GM23338 (cell line): ENCODE data around the gene VCX2. TPM values are rescaled to one million over a fixed set of nuclear protein-coding genes. Genes with fewer than 3 reads are reported as not detected.

Experiments
- ATAC-seq: fragments of 200-7000 bp; cut with Tn5 transposase; 3 replicates; pipeline ENCODE4 v1.9.1; 2020
- DNase-seq: peaks from one replicate; pipeline ENCODE4 v3.0.0-alpha.2; 2015; ENCODE audit warnings: low spot score
- H2AFZ ChIP-seq: fragments of 200-600 bp; sonication (generic); 2 replicates; pipeline ENCODE4 v1.8.0; 2016; ENCODE audit warnings: antibody characterized with exemption, mild to moderate bottlenecking, moderate library complexity
- H3F3A ChIP-seq: fragments of 200-600 bp; sonication (generic); replicated peaks from 2 replicates; pipeline ENCODE4 v1.8.0; 2017; ENCODE audit warnings: antibody characterized with exemption, mixed run types, low read depth
- H3K27ac ChIP-seq: fragments of 200-600 bp; sonication (generic); 2 replicates; pipeline ENCODE4 v1.6.1; 2016; ENCODE audit warnings: low read depth
- H3K27me3 ChIP-seq: fragments of 200-600 bp; sonication (generic); 2 replicates; pipeline ENCODE4 v1.8.0; 2016; ENCODE audit warnings: mild to moderate bottlenecking, mixed run types, moderate library complexity; ENCODE audit not compliant: insufficient read depth
- H3K36me3 ChIP-seq: fragments of 200-600 bp; sonication (generic); 2 replicates; pipeline ENCODE4 v1.8.0; 2016; ENCODE audit warnings: mild to moderate bottlenecking; ENCODE audit not compliant: insufficient read depth
- H3K4me1 ChIP-seq: fragments of 200-600 bp; sonication (generic); 2 replicates; pipeline ENCODE4 v1.8.0; 2016; ENCODE audit warnings: mild to moderate bottlenecking, moderate library complexity; ENCODE audit not compliant: insufficient read depth
- H3K4me2 ChIP-seq: fragments of 200-600 bp; sonication (generic); 2 replicates; pipeline ENCODE4 v1.7.1; 2017; ENCODE audit warnings: mixed run types
- H3K4me3 ChIP-seq: fragments of 200-600 bp; sonication (generic); 2 replicates; pipeline ENCODE4 v1.6.1; 2016; ENCODE audit warnings: mixed run types
- H3K79me2 ChIP-seq: fragments of 200-600 bp; sonication (generic); replicated peaks from 2 replicates; pipeline ENCODE4 v1.8.0; 2017; ENCODE audit warnings: mild to moderate bottlenecking; ENCODE audit not compliant: insufficient read depth
- H3K9me2 ChIP-seq: fragments of 200-600 bp; sonication (generic); 2 replicates; pipeline ENCODE4 v1.8.0; 2017; ENCODE audit not compliant: insufficient read depth
- H4K20me1 ChIP-seq: fragments of 200-600 bp; sonication (generic); replicated peaks from 2 replicates; pipeline ENCODE4 v1.8.0; 2017; ENCODE audit warnings: mild to moderate bottlenecking; ENCODE audit not compliant: insufficient read depth
- H3K27ac Mint-ChIP-seq: 2 replicates; pipeline ENCODE4 v1.8.0; 2020; ENCODE audit warnings: inconsistent platforms, mild to moderate bottlenecking, moderate library complexity, mixed read lengths
- H3K27me3 Mint-ChIP-seq: 3 replicates; pipeline ENCODE4 v1.8.0; 2022; ENCODE audit warnings: low read depth, mild to moderate bottlenecking, moderate library complexity, mixed read lengths, inconsistent platforms; ENCODE audit not compliant: insufficient read depth, poor library complexity
- H3K36me3 Mint-ChIP-seq: 3 replicates; pipeline ENCODE4 v1.8.0; 2021; ENCODE audit warnings: low read depth, mild to moderate bottlenecking, inconsistent platforms, moderate library complexity, mixed read lengths
- H3K4me1 Mint-ChIP-seq: 3 replicates; pipeline ENCODE4 v1.8.0; 2020; ENCODE audit warnings: mild to moderate bottlenecking, inconsistent platforms, mixed read lengths
- H3K4me3 Mint-ChIP-seq: 3 replicates; pipeline ENCODE4 v1.8.0; 2021; ENCODE audit warnings: moderate library complexity, mild to moderate bottlenecking, inconsistent platforms, mixed read lengths
- H3K9me3 Mint-ChIP-seq: 3 replicates; pipeline ENCODE4 v1.8.0; 2020; ENCODE audit warnings: moderate library complexity, mild to moderate bottlenecking, inconsistent platforms, mixed read lengths
- CREB1 ChIP-seq: fragments of 250-450 bp; sonication (Bioruptor Pico); IDR thresholded peaks from 2 replicates; pipeline ENCODE4 v1.5.0; 2020; ENCODE audit warnings: low read depth, mild to moderate bottlenecking, moderate library complexity
- CTCF ChIP-seq, 2 experiments: fragments of 200-600 bp in 1 of 2; sonication (generic) in 1 of 2; conservative IDR thresholded peaks; 2 replicates each; pipeline versions ENCODE4 v1.5.1 to v1.6.1; 2016 to 2017; ENCODE audit warnings: antibody characterized with exemption in 2 of 2, low read depth in 2 of 2, mild to moderate bottlenecking in 2 of 2, moderate library complexity in 1 of 2
- ETS1 ChIP-seq: IDR thresholded peaks from 2 replicates; pipeline ENCODE4 v1.6.1; 2016; ENCODE audit warnings: antibody characterized with exemption
- EZH2 ChIP-seq: fragments of 200-600 bp; sonication (generic); IDR thresholded peaks from one replicate; pipeline ENCODE4 v1.8.0; 2017; ENCODE audit warnings: antibody characterized with exemption, mild to moderate bottlenecking, low read depth; ENCODE audit not compliant: unreplicated experiment
- EZH2phosphoT487 ChIP-seq: fragments of 200-600 bp; sonication (generic); IDR thresholded peaks from one replicate; pipeline ENCODE4 v1.8.1; 2018; ENCODE audit warnings: antibody characterized with exemption; ENCODE audit not compliant: unreplicated experiment
- JUNB ChIP-seq: IDR thresholded peaks from one replicate; pipeline ENCODE4 v1.6.1; 2016; ENCODE audit warnings: antibody characterized with exemption; ENCODE audit not compliant: unreplicated experiment
- NANOG ChIP-seq: IDR thresholded peaks from 2 replicates; pipeline ENCODE4 v1.6.1; 2016; ENCODE audit warnings: antibody characterized with exemption, borderline replicate concordance
- POLR2AphosphoS5 ChIP-seq: IDR thresholded peaks from 2 replicates; pipeline ENCODE4 v1.6.1; 2016; ENCODE audit warnings: antibody characterized with exemption, low read depth
- STAT1 ChIP-seq: IDR thresholded peaks from one replicate; pipeline ENCODE4 v1.6.1; 2016; ENCODE audit warnings: antibody characterized with exemption; ENCODE audit not compliant: unreplicated experiment
- ZNF114 ChIP-seq: fragments of 250-450 bp; sonication (Bioruptor Pico); IDR thresholded peaks from 2 replicates; pipeline ENCODE4 v1.5.0; 2020; ENCODE audit warnings: mild to moderate bottlenecking, moderate library complexity
- ZNF331 ChIP-seq: fragments of 250-450 bp; sonication (Bioruptor Pico); IDR thresholded peaks from 2 replicates; pipeline ENCODE4 v1.5.0; 2020; ENCODE audit warnings: low read depth, mild to moderate bottlenecking, moderate library complexity
- ZNF462 ChIP-seq: fragments of 250-450 bp; sonication (Bioruptor Pico); IDR thresholded peaks from 2 replicates; pipeline ENCODE4 v1.5.0; 2020; ENCODE audit warnings: mild to moderate bottlenecking, moderate library complexity
- polyA plus RNA-seq: library from polyadenylated mRNA; unstranded; fragments of >200 nt; fragmentation: Nextera tagmentation; extraction: Ambion mirVana; gene quantifications from 2 replicates; pipeline ENCODE4 v1.2.1, GENCODE V29; 2016
- total RNA-seq: library from RNA; depleted of rRNA; stranded (reverse); fragments of >200 nt; shearing (Covaris generic); gene quantifications from 2 replicates; pipeline ENCODE4 v1.2.3, GENCODE V29; 2014
- TF ChIP-seq, protein P1 (sequence below): IDR thresholded peaks from one replicate; pipeline ENCODE4 v1.6.1; 2018; ENCODE audit warnings: antibody characterized with exemption; ENCODE audit not compliant: unreplicated experiment

The VCX2 gene
- total and polyA plus RNA-seq, 2 experiments from 2014 or later = not detected

- Histone ChIP-seq H3K4me3 (no peak overlapping the region), H3F3A (no peaks in the 10 kb centered on the region), H3K27ac (no peak overlapping the region), H3K4me2 (no peak overlapping the region), H3K4me1 (no peaks in the 10 kb centered on the region), H4K20me1 (no peaks in the 10 kb centered on the region), H3K9me2 (no peaks in the 10 kb centered on the region), H2AFZ (no peak overlapping the region), H3K79me2 (no peaks in the 10 kb centered on the region), H3K36me3 (no peaks in the 10 kb centered on the region), H3K27me3 (no peaks in the 10 kb centered on the region)
- Mint-ChIP-seq H3K4me3 (no peak overlapping the region), H3K27me3 (no peaks in the 10 kb centered on the region), H3K27ac (no peak overlapping the region), H3K9me3 (no peaks in the 10 kb centered on the region), H3K4me1 (no peaks in the 10 kb centered on the region), H3K36me3 (no peaks in the 10 kb centered on the region)
- DNase-seq = no peak
- no peak for ATAC-seq
- no peak for TF ChIP-seq ZNF114 (CRISPR knock-in tag)
- no peak for TF ChIP-seq CTCF (conservative IDR thresholded peaks at IDR 0.05; ENCODE audit: low read depth in 2 of 2)
- TF ChIP-seq ZNF462 (CRISPR knock-in tag) = no peak
- TF ChIP-seq, protein P1, sequence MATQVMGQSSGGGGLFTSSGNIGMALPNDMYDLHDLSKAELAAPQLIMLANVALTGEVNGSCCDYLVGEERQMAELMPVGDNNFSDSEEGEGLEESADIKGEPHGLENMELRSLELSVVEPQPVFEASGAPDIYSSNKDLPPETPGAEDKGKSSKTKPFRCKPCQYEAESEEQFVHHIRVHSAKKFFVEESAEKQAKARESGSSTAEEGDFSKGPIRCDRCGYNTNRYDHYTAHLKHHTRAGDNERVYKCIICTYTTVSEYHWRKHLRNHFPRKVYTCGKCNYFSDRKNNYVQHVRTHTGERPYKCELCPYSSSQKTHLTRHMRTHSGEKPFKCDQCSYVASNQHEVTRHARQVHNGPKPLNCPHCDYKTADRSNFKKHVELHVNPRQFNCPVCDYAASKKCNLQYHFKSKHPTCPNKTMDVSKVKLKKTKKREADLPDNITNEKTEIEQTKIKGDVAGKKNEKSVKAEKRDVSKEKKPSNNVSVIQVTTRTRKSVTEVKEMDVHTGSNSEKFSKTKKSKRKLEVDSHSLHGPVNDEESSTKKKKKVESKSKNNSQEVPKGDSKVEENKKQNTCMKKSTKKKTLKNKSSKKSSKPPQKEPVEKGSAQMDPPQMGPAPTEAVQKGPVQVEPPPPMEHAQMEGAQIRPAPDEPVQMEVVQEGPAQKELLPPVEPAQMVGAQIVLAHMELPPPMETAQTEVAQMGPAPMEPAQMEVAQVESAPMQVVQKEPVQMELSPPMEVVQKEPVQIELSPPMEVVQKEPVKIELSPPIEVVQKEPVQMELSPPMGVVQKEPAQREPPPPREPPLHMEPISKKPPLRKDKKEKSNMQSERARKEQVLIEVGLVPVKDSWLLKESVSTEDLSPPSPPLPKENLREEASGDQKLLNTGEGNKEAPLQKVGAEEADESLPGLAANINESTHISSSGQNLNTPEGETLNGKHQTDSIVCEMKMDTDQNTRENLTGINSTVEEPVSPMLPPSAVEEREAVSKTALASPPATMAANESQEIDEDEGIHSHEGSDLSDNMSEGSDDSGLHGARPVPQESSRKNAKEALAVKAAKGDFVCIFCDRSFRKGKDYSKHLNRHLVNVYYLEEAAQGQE = no peak
- TF ChIP-seq JUNB = no peak
- no peak for TF ChIP-seq EZH2phosphoT487
- no peak for TF ChIP-seq EZH2
- TF ChIP-seq NANOG = no peak
- no peak for TF ChIP-seq POLR2AphosphoS5
- TF ChIP-seq STAT1 = no peak
- TF ChIP-seq ETS1 = no peak
- TF ChIP-seq ZNF331 (CRISPR knock-in tag) = no peak
- no peak for TF ChIP-seq CREB1 (CRISPR knock-in tag)
Measured at GRCh38 chrX:8126648-8127047, 44.4 kb downstream of the VCX2 start.
